HG03139 (cell line): ENCODE data around the gene SEMA5B.

Experiments
- ATAC-seq: cut with Tn5 transposase; IDR thresholded peaks from one replicate; pipeline ENCODE4 v1.9.1; 2021; ENCODE audit not compliant: unreplicated experiment

SEMA5B gene

GRCh38 chr3:122998856-122999255 is 28.7 kb downstream of the SEMA5B start:
- ATAC-seq = no peak

GRCh38 chr3:122998206-122998605 is 29.4 kb downstream of the SEMA5B start:
- no peak for ATAC-seq

GRCh38 chr3:122996038-122996580 is 31.5 kb downstream of the SEMA5B start:
- no peak for ATAC-seq

GRCh38 chr3:122994954-122995353 is 32.6 kb downstream of the SEMA5B start:
- ATAC-seq = no peak

- no peak for ATAC-seq
Observed at GRCh38 chr3:122993124-122993978, 34.2 kb downstream of the SEMA5B start.

- ATAC-seq = no peak
Observed at GRCh38 chr3:122992676-122993075, 34.9 kb downstream of the SEMA5B start.

- no peak for ATAC-seq
Observed at GRCh38 chr3:122992133-122992532, 35.4 kb downstream of the SEMA5B start.

GRCh38 chr3:122991236-122991985 is 36.2 kb downstream of the SEMA5B start:
- no peak for ATAC-seq

GRCh38 chr3:122989856-122990575 is 37.5 kb downstream of the SEMA5B start:
- no peak for ATAC-seq

- no peak for ATAC-seq
Observed at GRCh38 chr3:122988508-122988907, 39.1 kb downstream of the SEMA5B start.

- no peak for ATAC-seq
Observed at GRCh38 chr3:122987736-122988319, 39.7 kb downstream of the SEMA5B start.

- no peak for ATAC-seq
Observed at GRCh38 chr3:122987231-122987630, 40.3 kb downstream of the SEMA5B start.

- no peak for ATAC-seq
Observed at GRCh38 chr3:122986693-122987179, 40.8 kb downstream of the SEMA5B start.

- ATAC-seq = no peak
Observed at GRCh38 chr3:122985539-122985938, 42.0 kb downstream of the SEMA5B start.

GRCh38 chr3:122984650-122985049 is 42.9 kb downstream of the SEMA5B start:
- ATAC-seq = no peak

GRCh38 chr3:122984007-122984406 is 43.6 kb downstream of the SEMA5B start:
- no peak for ATAC-seq

GRCh38 chr3:122982216-122983185 is 45.1 kb downstream of the SEMA5B start:
- ATAC-seq = no peak

GRCh38 chr3:122979211-122979610 is 48.4 kb downstream of the SEMA5B start:
- ATAC-seq = no peak

- ATAC-seq = no peak
Observed at GRCh38 chr3:122978569-122978968, 49.0 kb downstream of the SEMA5B start.
